Measurements from ENCODE around the gene UBN1. TPM values are rescaled to one million over a fixed set of nuclear protein-coding genes. Genes with fewer than 3 reads are reported as not detected.

Gene UBN1
- total RNA-seq, 1 donor from 2014 or later: 41.9 TPM

GRCh38 chr16:4811773-4812172, 35.5 kb upstream of the UBN1 start:
- DNase-seq (ENCODE audit: low spot score, unreplicated experiment): no peak
- Mint-ChIP-seq H3K4me1 (ENCODE audit: low read depth) (no peaks in the 10 kb centered on the region), H3K4me3 (ENCODE audit: low read depth) (no peak overlapping the region), H3K9me3 (ENCODE audit: low read depth) (no peaks in the 10 kb centered on the region), H3K36me3 (ENCODE audit: insufficient read depth) (peaks cover 28% of the 10 kb centered on the region), H3K27me3 (no peaks in the 10 kb centered on the region), H3K27ac (no peak overlapping the region)
- no peak for TF ChIP-seq CTCF (IDR thresholded peaks at IDR 0.05; ENCODE audit: unreplicated experiment)

GRCh38 chr16:4813251-4814003, 33.9 kb upstream of the UBN1 start:
- Mint-ChIP-seq H3K36me3 (ENCODE audit: insufficient read depth) (peaks cover 25% of the 10 kb centered on the region), H3K27ac (no peak overlapping the region), H3K4me3 (ENCODE audit: low read depth) (no peak overlapping the region), H3K27me3 (no peaks in the 10 kb centered on the region), H3K9me3 (ENCODE audit: low read depth) (no peaks in the 10 kb centered on the region), H3K4me1 (ENCODE audit: low read depth) (no peaks in the 10 kb centered on the region)
- DNase-seq (ENCODE audit: low spot score, unreplicated experiment): no peak
- TF ChIP-seq CTCF (IDR thresholded peaks at IDR 0.05; ENCODE audit: unreplicated experiment): no peak

- H3K4me3 Mint-ChIP-seq (ENCODE audit: low read depth): no peak overlapping the region
- H3K9me3 Mint-ChIP-seq (ENCODE audit: low read depth): no peaks in the 10 kb centered on the region
- H3K27me3 Mint-ChIP-seq: no peaks in the 10 kb centered on the region
- peaks cover 27% of the 10 kb centered on the region for H3K36me3 Mint-ChIP-seq (ENCODE audit: insufficient read depth)
- DNase-seq (ENCODE audit: low spot score, unreplicated experiment): no peak
- no peak for TF ChIP-seq CTCF (IDR thresholded peaks at IDR 0.05; ENCODE audit: unreplicated experiment)
- H3K4me1 Mint-ChIP-seq (ENCODE audit: low read depth): no peaks in the 10 kb centered on the region
- no peak overlapping the region for H3K27ac Mint-ChIP-seq
Measured at GRCh38 chr16:4814046-4814445, 33.2 kb upstream of the UBN1 start.

- DNase-seq (ENCODE audit: low spot score, unreplicated experiment): no peak
- Mint-ChIP-seq H3K27me3 (no peaks in the 10 kb centered on the region), H3K4me3 (ENCODE audit: low read depth) (no peak overlapping the region), H3K9me3 (ENCODE audit: low read depth) (no peaks in the 10 kb centered on the region), H3K27ac (no peak overlapping the region), H3K36me3 (ENCODE audit: insufficient read depth) (peaks cover 29% of the 10 kb centered on the region), H3K4me1 (ENCODE audit: low read depth) (no peaks in the 10 kb centered on the region)
- no peak for TF ChIP-seq CTCF (IDR thresholded peaks at IDR 0.05; ENCODE audit: unreplicated experiment)
Measured at GRCh38 chr16:4814542-4815173, 32.6 kb upstream of the UBN1 start.

GRCh38 chr16:4820652-4821051, 26.6 kb upstream of the UBN1 start:
- Mint-ChIP-seq H3K36me3 (ENCODE audit: insufficient read depth) (peaks cover 19% of the 10 kb centered on the region), H3K27ac (no peak overlapping the region), H3K4me1 (ENCODE audit: low read depth) (no peaks in the 10 kb centered on the region)

More at GRCh38 chr16:4820652-4821051, 26.6 kb upstream of the UBN1 start:
- Mint-ChIP-seq H3K9me3 (ENCODE audit: low read depth) (no peaks in the 10 kb centered on the region), H3K27me3 (no peaks in the 10 kb centered on the region), H3K4me3 (ENCODE audit: low read depth) (no peak overlapping the region)
- no peak for DNase-seq (ENCODE audit: low spot score, unreplicated experiment)
- no peak for TF ChIP-seq CTCF (IDR thresholded peaks at IDR 0.05; ENCODE audit: unreplicated experiment)

Measured in progenitor cell of endocrine pancreas (in vitro differentiated cells).